Fibroblast of villous mesenchyme (primary cell): ENCODE data around the gene ESR1. TPM values are rescaled to one million over a fixed set of nuclear protein-coding genes. Genes with fewer than 3 reads are reported as not detected.

ENCODE experiments used
- DNase-seq: peaks from one replicate; pipeline ENCODE4 v3.0.0-alpha.2; 2010; ENCODE audit warnings: low read depth
- H3K4me3 ChIP-seq: 2 replicates; pipeline ENCODE4 v1.5.1; 2011; ENCODE audit warnings: low read depth, mild to moderate bottlenecking, low read length
- CTCF ChIP-seq: IDR thresholded peaks from 2 replicates; pipeline ENCODE4 v1.5.1; 2012; ENCODE audit warnings: low read depth, mild to moderate bottlenecking, low read length; ENCODE audit not compliant: insufficient read depth
- total RNA-seq: library from RNA; depleted of rRNA; stranded (reverse); fragments of >200 nt; gene quantifications from 2 replicates; pipeline ENCODE4 v1.2.3, GENCODE V29; 2012

Gene ESR1
- total RNA-seq, 1 donor = 2.6 TPM

DNA sequence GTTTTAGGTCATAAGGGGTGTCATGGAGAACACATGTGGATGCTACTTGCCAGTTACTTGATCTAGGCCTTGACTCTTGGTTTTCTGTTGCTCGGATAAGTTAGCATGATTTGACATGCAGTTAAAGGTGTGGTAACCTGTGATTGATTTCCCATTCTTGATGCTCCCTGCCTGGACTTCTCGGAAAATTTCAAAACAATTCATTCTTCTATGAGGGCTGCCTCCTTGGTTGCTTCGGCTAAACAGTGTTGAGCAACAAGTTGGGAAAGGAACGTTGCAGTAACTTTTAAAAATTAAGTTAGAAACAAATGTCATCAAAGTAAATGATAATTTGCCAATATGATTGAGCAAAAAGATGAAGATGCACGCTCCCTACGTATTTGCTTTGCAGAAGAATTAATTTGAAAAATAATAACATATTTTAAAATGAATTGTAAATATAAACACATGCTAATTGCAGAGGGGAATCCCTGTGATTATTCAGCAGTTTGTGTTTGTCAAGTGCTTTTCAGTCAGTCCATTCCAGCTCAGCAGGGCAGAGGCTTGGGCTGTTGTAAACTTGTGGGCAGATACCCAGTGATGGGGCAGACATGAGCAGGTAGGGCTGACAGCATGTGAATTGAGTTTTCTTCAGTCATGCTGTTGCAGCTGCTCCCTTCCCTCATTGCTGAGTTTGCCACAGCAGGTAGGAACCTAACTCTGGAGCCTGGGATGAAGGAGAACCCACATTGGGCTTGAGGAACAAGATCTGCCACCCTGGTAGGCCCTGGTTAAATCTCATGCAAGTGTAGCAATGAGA is 110.2 kb downstream of the ESR1 start:
- TF ChIP-seq CTCF = no peak
- peak; percentile 33 for DNase-seq
- H3K4me3 ChIP-seq = no peak overlapping the region

DNA sequence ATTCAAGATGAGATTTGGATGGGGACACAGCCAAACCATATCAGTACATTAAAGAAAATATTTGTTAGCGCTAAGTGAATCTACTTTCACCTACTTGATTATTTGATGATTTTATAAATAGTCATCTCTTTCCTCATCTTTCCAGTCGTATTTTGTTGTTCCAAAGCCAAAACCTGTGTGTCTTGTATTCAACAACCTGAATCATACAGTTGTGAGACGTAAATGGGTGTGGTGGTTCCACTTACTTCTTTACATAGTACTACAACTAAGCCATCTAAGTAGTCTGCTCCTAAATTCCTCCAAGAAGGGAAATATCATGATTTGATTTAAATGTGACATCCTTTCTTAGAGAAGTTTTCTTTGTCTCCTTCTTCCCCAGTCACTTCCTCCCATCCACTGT is 132.8 kb downstream of the ESR1 start:
- H3K4me3 ChIP-seq = no peak overlapping the region
- no peak for DNase-seq

GRCh38 chr6:151948002-151948743 is 140.7 kb downstream of the ESR1 start:
- no peak overlapping the region for H3K4me3 ChIP-seq
- no peak for TF ChIP-seq CTCF
- DNase-seq = no peak

More for the DNA sequence above, 132.8 kb downstream of the ESR1 start:
- TF ChIP-seq CTCF = no peak

DNA sequence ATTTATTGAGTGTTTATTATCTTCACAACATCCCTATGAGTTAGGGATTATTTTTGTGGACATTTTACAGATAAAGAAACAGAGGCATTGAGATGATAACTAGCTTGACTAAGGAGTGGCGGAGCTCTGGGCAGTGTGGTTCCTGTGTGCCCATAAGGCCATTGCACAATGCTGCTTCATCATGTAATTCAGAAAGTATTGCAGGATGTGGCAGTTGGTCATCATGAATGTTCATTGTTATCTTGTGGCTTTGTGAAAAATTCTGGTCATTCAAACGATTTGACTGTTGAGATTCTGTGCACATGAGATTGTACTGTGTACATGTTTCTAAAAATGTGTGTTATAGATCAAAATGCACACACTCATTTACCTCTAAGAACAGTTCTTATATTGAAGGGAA is 150.8 kb downstream of the ESR1 start:
- DNase-seq = peak; percentile 44

GRCh38 chr6:151959086-151959485 is 151.6 kb downstream of the ESR1 start:
- TF ChIP-seq CTCF = no peak
- DNase-seq = no peak
- no peak overlapping the region for H3K4me3 ChIP-seq

More for the DNA sequence above, 150.8 kb downstream of the ESR1 start:
- H3K4me3 ChIP-seq = no peak overlapping the region
- TF ChIP-seq CTCF = no peak

DNA sequence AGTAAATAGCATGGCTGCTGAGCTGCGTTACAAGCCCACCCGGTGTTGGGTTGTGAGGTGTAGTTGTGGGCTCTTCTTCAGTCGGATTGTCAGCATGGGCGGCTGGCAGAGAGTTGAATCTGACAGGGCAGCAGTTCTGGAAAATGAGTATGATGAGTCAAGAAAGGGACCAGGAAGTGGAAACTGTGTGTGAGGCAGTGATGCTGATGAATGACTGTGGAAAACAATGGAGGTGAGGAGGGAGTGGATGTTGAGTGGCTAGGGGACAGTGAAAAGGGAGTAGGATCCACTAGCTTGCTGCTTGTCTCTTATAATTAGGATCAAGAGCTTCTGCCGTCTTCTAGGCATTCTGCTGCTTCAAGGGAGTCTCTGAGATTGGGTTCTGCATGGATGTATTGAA is 154.3 kb downstream of the ESR1 start:
- H3K4me3 ChIP-seq = no peak overlapping the region
- DNase-seq = no peak
- TF ChIP-seq CTCF = no peak
